K562 (cell line): ENCODE data around the gene MSI1. TPM values are rescaled to one million over a fixed set of nuclear protein-coding genes. Genes with fewer than 3 reads are reported as not detected.

Experiments
- ATAC-seq: fragments of 200-7000 bp; cut with Tn5 transposase; 3 replicates; pipeline ENCODE4 v1.9.1; 2020; ENCODE audit warnings: moderate library complexity
- BruUV-seq: library from RNA; stranded (reverse); fragments of 400-500 nt; replicated peaks from 2 replicates; lab custom pipeline; 2021; lab: Mats Ljungman, UMichigan
- CTCF ChIA-PET: fragments of 300-600 bp; formaldehyde crosslinking; extraction: SDS; loops from one replicate; lab custom pipeline; 2021; ENCODE audit warnings: low intra/inter-chr PET ratio; lab: Yijun Ruan, JAX
- POLR2A ChIA-PET: fragments of 300-600, 350-650 bp; sonication (Branson Sonifier 250); formaldehyde crosslinking; extraction: SDS; loops from one replicate; lab custom pipeline; 2021; ENCODE audit warnings: antibody characterized with exemption, inconsistent platforms; lab: Yijun Ruan, JAX
- DNase-seq, 4 experiments: peaks; one replicate each; pipeline versions ENCODE4 v3.0.0 to v3.0.0-alpha.2; 2011 to 2018; ENCODE audit warnings: low spot score in 3 of 4, mixed read lengths in 3 of 4; ENCODE audit errors: extremely low read depth in 1 of 4
- FAIRE-seq: peaks from 2 replicates; lab custom pipeline; 2011; peaks lifted over from hg19 to GRCh38; lab: Jason Lieb, UNC
- H2AFZ ChIP-seq: 2 replicates; pipeline ENCODE4 v1.6.0; 2011; ENCODE audit warnings: low read depth, low read length, control low read depth, inconsistent platforms
- H3K27ac ChIP-seq: fragments of 200-600 bp; 3 replicates; pipeline ENCODE4 v1.8.0; 2011; ENCODE audit warnings: low read depth, mild to moderate bottlenecking, control low read depth, inconsistent platforms, low read length, moderate library complexity, mixed read lengths; ENCODE audit errors: extremely low read depth
- H3K27me3 ChIP-seq, 2 experiments: fragments of 300-600 bp in 1 of 2; 2 replicates in 1 of 2; 3 replicates in 1 of 2; pipeline versions ENCODE4 v1.6.0 to v1.8.0; 2011; ENCODE audit warnings: inconsistent platforms in 2 of 2, low read length in 2 of 2, mild to moderate bottlenecking in 1 of 2, mixed read lengths in 1 of 2, moderate library complexity in 1 of 2; ENCODE audit not compliant: control insufficient read depth in 2 of 2, insufficient read depth in 2 of 2
- H3K36me3 ChIP-seq: fragments of 300-600 bp; 3 replicates; pipeline ENCODE4 v1.8.0; 2011; ENCODE audit warnings: mild to moderate bottlenecking, low read length, inconsistent platforms; ENCODE audit not compliant: control insufficient read depth, insufficient read depth
- H3K4me1 ChIP-seq, 2 experiments: fragments of 200-600 bp in 1 of 2; replicated peaks in 1 of 2; 2 replicates in 1 of 2; 3 replicates in 1 of 2; pipeline versions ENCODE4 v1.5.1 to v1.8.0; 2011; ENCODE audit warnings: inconsistent platforms in 2 of 2, low read length in 2 of 2, mild to moderate bottlenecking in 1 of 2, mixed read lengths in 1 of 2, moderate library complexity in 1 of 2; ENCODE audit not compliant: control insufficient read depth in 2 of 2, insufficient read depth in 2 of 2
- H3K4me2 ChIP-seq: 2 replicates; pipeline ENCODE4 v1.6.1; 2011; ENCODE audit warnings: low read length, control low read depth, inconsistent platforms, mixed read lengths; ENCODE audit not compliant: insufficient read depth
- H3K4me3 ChIP-seq: fragments of 200-600 bp; sonication (generic), shearing (Covaris generic); 2 replicates; pipeline ENCODE4 v1.5.1; 2016; ENCODE audit warnings: control low read depth, inconsistent platforms
- H3K79me2 ChIP-seq: fragments of 200-600 bp; 3 replicates; pipeline ENCODE4 v1.8.0; 2011; ENCODE audit warnings: low read length, inconsistent platforms; ENCODE audit not compliant: control insufficient read depth, insufficient read depth
- H3K9ac ChIP-seq, 2 experiments: 2 replicates each; pipeline versions ENCODE4 v1.6.0 to v1.6.1; 2011; ENCODE audit warnings: low read depth in 2 of 2, low read length in 2 of 2, control low read depth in 1 of 2, inconsistent platforms in 1 of 2, mild to moderate bottlenecking in 1 of 2, mixed read lengths in 1 of 2; ENCODE audit not compliant: insufficient read depth in 1 of 2
- H3K9me1 ChIP-seq: one replicate; pipeline ENCODE4 v1.6.0; 2011; ENCODE audit warnings: inconsistent platforms, mild to moderate bottlenecking, low read length, moderate library complexity; ENCODE audit not compliant: control insufficient read depth, insufficient read depth
- H3K9me3 ChIP-seq: replicated peaks from 2 replicates; pipeline ENCODE4 v1.5.1; 2011; ENCODE audit warnings: low read depth, low read length, inconsistent platforms; ENCODE audit not compliant: control insufficient read depth, insufficient read depth
- H4K20me1 ChIP-seq: replicated peaks from 2 replicates; pipeline ENCODE4 v1.6.1; 2011; ENCODE audit warnings: low read length, inconsistent platforms, mixed read lengths; ENCODE audit not compliant: control insufficient read depth, insufficient read depth
- AFF1 ChIP-seq, 2 experiments: fragments of 450-650 bp; IDR thresholded peaks; 2 replicates each; pipeline ENCODE4 v1.6.1; 2018; ENCODE audit warnings: mild to moderate bottlenecking in 2 of 2, low read depth in 1 of 2; ENCODE audit not compliant: partially characterized antibody in 2 of 2
- BRD4 ChIP-seq: fragments of 200-600 bp; sonication (generic); IDR thresholded peaks from 2 replicates; pipeline ENCODE4 v1.6.1; 2017; ENCODE audit warnings: inconsistent platforms
- ESRRA ChIP-seq: fragments of 450-650 bp; IDR thresholded peaks from 2 replicates; pipeline ENCODE4 v1.6.1; 2014; ENCODE audit warnings: low read depth, mild to moderate bottlenecking, moderate library complexity, borderline replicate concordance
- HLTF ChIP-seq: fragments of 450-650 bp; IDR thresholded peaks from 2 replicates; pipeline ENCODE4 v1.6.1; 2016
- MIER1 ChIP-seq: fragments of 450-650 bp; IDR thresholded peaks from 2 replicates; pipeline ENCODE4 v1.6.1; 2016; ENCODE audit warnings: antibody characterized with exemption, mild to moderate bottlenecking, low read depth
- NR2F6 ChIP-seq: fragments of 450-650 bp; formaldehyde crosslinking; IDR thresholded peaks from 2 replicates; pipeline ENCODE4 v1.4.0; 2020; ENCODE audit warnings: mild to moderate bottlenecking
- PTBP1 ChIP-seq: fragments of 200-400 bp; formaldehyde crosslinking; IDR thresholded peaks from 2 replicates; pipeline ENCODE4 v1.6.1; 2017; ENCODE audit warnings: low read depth, low read length
- RUNX1 ChIP-seq: sonication (generic); IDR thresholded peaks from 2 replicates; pipeline ENCODE4 v1.6.1; 2016; ENCODE audit warnings: antibody characterized with exemption, low read depth
- SFPQ ChIP-seq: fragments of 200-400 bp; formaldehyde crosslinking; IDR thresholded peaks from 2 replicates; pipeline ENCODE4 v1.6.1; 2017; ENCODE audit warnings: mild to moderate bottlenecking, low read depth, low read length, moderate library complexity
- TAF15 ChIP-seq: fragments of 200-400 bp; formaldehyde crosslinking; IDR thresholded peaks from 2 replicates; pipeline ENCODE4 v1.6.1; 2017; ENCODE audit warnings: mild to moderate bottlenecking, low read depth, low read length, moderate library complexity
- THAP7 ChIP-seq: fragments of 250-450 bp; sonication (Bioruptor Pico); IDR thresholded peaks from 2 replicates; pipeline ENCODE4 v1.5.0; 2021
- ZHX1 ChIP-seq: fragments of 150-350 bp; conservative IDR thresholded peaks from 2 replicates; pipeline ENCODE4 v1.6.1; 2014; ENCODE audit warnings: low read length
- WGBS: fragments of 100-300 bp; shearing (Covaris generic); methylation state at CpG from one replicate; pipeline ENCODE4 v1.1.6; 2016; ENCODE audit warnings: low coverage, mixed read lengths; ENCODE audit not compliant: insufficient coverage; ENCODE audit errors: missing lambda C conversion rate; 5-methylcytosine and 5-hydroxymethylcytosine counted together
- in situ Hi-C: fragments of 300-500 bp; cut with MboI; formaldehyde crosslinking; loops from 4 replicates; pipeline ENCODE4 v1.15.0; 2018; ENCODE audit warnings: inconsistent platforms, mixed read lengths
- intact Hi-C: fragments of 100-400 bp; cut with micrococcal nuclease; formaldehyde crosslinking; loops from 2 replicates; pipeline ENCODE4 v1.14.2; 2022
- polyA plus RNA-seq, 8 experiments: library from polyadenylated mRNA; depleted of rRNA in 4 of 8; stranded (reverse) in 5 of 8; unstranded in 3 of 8; fragments of >200 nt; fragmentation: Nextera tagmentation in 2 of 8; fragmentation: Illumina TruSeq in 1 of 8; extraction: Ambion mirVana in 2 of 8; extraction: Trizol in 1 of 8; gene quantifications; 2 replicates each; pipeline versions ENCODE4 v1.2.1 to v1.2.3, GENCODE V29; 2011 to 2014; ENCODE audit warnings: inconsistent platforms in 1 of 8, missing spikeins in 1 of 8
- total RNA-seq, 7 experiments: library from RNA; depleted of rRNA in 6 of 7; stranded (reverse); fragments of >200 nt in 6 of 7; fragmentation: Illumina TruSeq in 2 of 7; extraction: Trizol in 2 of 7; gene quantifications; 2 replicates each; pipeline versions ENCODE4 v1.2.1 to v1.2.3, GENCODE V29; 2011 to 2021; ENCODE audit warnings: low replicate concordance in 1 of 7

Gene MSI1
- total and polyA plus RNA-seq, 9 of the 15 experiments (the other 6 are each of a cell fraction or from before 2014, with no cell fraction given) = 0.16 TPM; not detected in 8

GRCh38 chr12:120362516-120363273 is 6.3 kb downstream of the MSI1 start:
- Histone ChIP-seq H3K9me3 (no peaks in the 10 kb centered on the region), H3K27ac (no peak overlapping the region), H3K9ac (no peak overlapping the region), H4K20me1 (peaks cover 24% of the 10 kb centered on the region), H3K36me3 (no peaks in the 10 kb centered on the region), H3K4me3 (no peak overlapping the region), H3K4me2 (no peak overlapping the region), H2AFZ (no peak overlapping the region), H3K4me1 (peaks cover 0 to 21% of the 10 kb centered on the region in 2 experiments; a peak in 2 of 5 replicates), H3K79me2 (no peaks in the 10 kb centered on the region), H3K9me1 (peaks cover 3% of the 10 kb centered on the region), H3K27me3 (peaks cover 40 to 85% of the 10 kb centered on the region in 2 experiments)
- intact Hi-C loops (no loop called here), in situ Hi-C loops (no loop called here)
- ChIA-PET CTCF (no interaction called here), POLR2A (interaction anchor here (1.0 kb wide), 2 partner anchors 70 to 71 kb away, joined by 3 read pairs; partner anchors contain the start of genes RNU4-1 and RNU4-2)
- 6% methylated on average over 14 of the region's 14 CpGs for WGBS
- DNase-seq = no peak
- no TSS peak for BruUV-seq
- FAIRE-seq = no peak
- no peak for ATAC-seq
- TF ChIP-seq SFPQ (no peak), THAP7 (CRISPR knock-in tag) (no peak), BRD4 (no peak), PTBP1 (no peak), ZHX1 (no peak), AFF1 (IDR thresholded peaks at IDR 0.05; ENCODE audit: low read depth in 1 of 2, partially characterized antibody in 2 of 2) (no peak), RUNX1 (no peak), TAF15 (no peak), MIER1 (no peak), HLTF (no peak), ESRRA (no peak), NR2F6 (CRISPR knock-in tag) (no peak)
